Activated effector memory CD4-positive, alpha-beta T cell treated with anti-CD3 and anti-CD28 coated beads, Interleukin-2, amount 50 U/mL, for 16 hours (primary cell): ENCODE results near the gene CFAP91.
"Not testable (repeated sequence)": the region's sequence is repeated elsewhere in the genome, so short reads cannot be mapped to it uniquely, and the experiment has no call there.

Source experiments
- DNase-seq: peaks from one replicate; pipeline ENCODE4 v3.0.0-alpha.2; 2020

CFAP91 gene

DNA sequence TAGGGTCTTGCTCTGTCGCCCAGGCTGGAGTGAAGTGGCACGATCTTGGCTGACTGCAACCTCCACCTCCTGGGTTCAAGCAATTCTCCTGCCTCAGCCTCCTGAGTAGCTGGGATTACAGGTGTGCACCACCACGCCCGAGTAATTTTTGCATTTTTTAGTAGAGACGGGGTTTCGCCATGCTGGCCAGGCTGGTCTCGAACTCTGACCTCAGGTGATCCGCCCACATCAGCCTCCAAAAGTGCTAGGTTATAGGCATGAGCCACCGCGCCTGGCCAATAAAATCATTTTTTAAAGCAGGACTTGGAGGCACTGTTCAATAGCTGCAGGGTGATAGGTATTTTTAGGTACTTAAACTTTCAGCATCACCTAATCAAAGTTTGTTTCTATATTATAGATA, 24.6 kb upstream of the CFAP91 start:
- DNase-seq, result not testable (repeated sequence)

DNA sequence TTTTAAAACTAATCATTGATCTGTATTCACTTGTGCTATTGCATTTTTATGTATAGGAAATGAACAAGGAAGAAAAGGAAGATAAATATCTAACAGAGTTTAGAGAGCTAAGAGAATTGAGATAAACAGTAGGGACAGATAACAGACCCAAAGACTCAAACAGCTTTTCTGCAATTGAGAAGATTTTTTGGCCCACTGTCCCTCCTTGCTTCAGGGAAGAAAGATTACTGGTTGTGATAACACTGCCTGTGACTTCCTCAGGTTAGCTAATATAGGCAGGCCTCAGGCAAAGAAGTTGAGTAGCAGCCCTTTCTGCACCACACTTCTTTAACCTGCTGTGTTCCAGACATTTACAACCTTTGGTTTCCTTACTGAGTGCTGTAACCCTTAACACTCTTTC, 22.9 kb upstream of the CFAP91 start:
- DNase-seq, result no peak

GRCh38 chr3:119681279-119681678, 21.5 kb upstream of the CFAP91 start:
- no peak for DNase-seq

DNA sequence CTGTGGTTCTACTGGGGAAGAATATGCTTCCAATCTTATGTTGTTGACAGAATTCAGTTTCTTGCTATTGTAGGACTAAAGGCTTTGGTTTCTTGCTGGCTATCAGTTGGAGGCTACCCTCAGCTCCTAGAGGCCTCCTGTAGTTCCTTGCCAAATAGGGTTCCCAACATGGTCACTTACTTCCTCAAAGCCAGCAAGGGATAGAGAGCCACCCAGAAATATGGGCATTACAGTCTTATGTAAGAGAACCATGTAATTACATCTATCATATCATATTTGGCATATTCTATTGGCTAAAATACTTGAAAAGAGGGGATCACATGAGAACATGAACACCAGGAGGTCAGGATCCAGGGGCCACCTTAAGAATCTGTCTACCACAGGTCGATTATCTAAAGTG, 19.4 kb upstream of the CFAP91 start:
- no peak for DNase-seq

DNA sequence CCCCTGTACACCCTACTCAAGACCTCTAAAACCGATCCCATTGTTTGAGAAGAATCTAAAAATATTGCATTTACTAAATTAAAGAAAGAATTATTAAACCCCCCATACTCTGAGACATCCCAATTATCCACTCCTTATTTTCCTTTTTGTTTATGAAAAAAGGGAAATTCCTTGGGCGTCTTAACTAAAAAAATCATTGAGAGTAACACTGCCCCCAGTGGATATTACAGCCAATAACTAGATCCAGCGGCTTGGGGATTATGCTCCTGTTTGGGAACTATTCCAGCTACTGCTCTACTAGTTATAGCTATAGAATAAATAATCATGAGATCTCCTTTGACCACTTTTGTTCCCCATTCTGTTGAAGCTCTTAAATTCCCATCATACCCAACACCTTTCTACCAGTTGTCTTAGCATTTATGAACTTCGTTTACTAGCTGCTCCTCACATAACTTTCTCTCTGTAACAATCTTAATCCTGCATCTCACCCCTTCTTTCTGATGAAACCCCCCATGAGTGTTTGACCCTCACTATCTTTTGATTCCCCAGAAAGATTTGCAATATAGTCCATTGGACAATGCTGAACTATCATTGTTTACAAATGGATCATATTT, 12.7 kb upstream of the CFAP91 start:
- no peak for DNase-seq

DNA sequence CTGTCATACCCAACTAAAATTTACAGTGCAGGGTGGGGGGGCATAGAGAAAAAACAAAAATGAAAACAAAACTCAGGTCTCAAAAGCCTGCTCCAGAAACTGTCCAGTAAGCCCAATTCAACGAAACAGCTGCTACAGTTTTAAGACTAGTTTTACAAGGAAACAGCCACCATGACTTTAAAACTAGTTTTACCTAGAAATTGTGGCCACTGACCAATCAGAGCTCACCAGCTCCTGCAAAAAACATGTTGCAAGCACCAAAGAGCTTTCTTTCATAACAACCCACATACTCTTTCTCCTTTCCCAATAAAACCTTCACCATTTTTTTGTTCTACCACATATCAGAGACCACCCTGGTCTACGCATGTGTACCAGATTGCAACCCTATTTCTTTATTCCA, 7.3 kb upstream of the CFAP91 start:
- DNase-seq, result no peak

- no peak for DNase-seq
Measured at GRCh38 chr3:119697394-119697793, 5.4 kb upstream of the CFAP91 start.

- no peak for DNase-seq
Measured at GRCh38 chr3:119700269-119700919, 2.4 kb upstream of the CFAP91 start.

- DNase-seq, result no peak
Measured at GRCh38 chr3:119700920-119701734, 1.7 kb upstream of the CFAP91 start.

DNA sequence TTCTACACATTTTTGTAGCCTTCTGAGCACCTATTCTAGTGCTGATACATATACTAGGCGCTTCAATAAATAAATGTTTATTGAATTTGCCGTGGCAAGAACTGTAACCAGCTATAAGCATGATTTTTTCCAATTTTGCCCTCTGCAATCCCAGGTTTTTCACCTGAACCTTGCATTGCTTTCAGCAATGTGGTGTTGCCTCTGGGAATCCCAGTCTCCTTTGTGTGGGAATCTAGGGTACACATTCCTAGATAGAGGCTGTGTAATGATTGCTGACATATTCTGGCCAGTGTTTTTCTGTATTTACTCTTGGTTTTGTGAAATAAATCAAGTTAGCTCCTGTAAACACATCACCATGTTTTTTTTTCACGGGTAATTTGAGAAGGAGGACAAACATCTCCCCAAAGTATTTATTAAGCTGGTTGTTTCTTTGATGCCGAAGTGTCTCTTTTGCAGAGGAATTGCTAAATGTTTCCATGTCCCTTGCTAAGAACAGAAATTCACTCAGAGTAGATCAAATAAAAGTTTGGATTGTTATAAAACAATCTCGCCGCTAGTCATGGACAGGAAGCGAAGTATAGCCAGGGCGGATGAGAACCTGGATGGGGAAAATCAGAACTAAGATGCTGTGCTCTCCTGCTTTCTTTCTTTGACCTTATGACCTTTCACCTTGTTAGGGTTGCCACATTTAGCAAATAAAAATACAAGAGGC, 1.2 kb downstream of the CFAP91 start:
- no peak for DNase-seq

DNA sequence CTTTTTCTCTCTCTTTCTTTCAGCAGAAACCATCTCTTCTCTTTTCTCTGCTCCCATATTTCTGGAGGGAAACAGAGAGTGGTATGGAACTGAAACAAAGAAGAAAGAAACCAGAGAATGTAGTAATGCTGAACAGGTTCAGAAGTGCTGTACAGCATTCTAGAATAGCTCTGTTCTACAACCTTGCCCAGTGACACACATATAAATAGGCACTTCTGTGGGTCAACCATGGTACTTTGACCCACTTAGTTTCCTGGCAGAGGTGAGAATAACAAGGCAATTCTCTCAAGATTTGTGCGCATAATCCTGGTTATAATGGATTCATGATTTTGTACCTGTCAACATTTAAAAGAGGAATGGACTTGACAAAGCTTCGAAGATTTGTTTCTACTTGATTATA, 12.3 kb downstream of the CFAP91 start:
- DNase-seq, result no peak

- no peak for DNase-seq
Measured at GRCh38 chr3:119716998-119717397, 14.2 kb downstream of the CFAP91 start.

DNA sequence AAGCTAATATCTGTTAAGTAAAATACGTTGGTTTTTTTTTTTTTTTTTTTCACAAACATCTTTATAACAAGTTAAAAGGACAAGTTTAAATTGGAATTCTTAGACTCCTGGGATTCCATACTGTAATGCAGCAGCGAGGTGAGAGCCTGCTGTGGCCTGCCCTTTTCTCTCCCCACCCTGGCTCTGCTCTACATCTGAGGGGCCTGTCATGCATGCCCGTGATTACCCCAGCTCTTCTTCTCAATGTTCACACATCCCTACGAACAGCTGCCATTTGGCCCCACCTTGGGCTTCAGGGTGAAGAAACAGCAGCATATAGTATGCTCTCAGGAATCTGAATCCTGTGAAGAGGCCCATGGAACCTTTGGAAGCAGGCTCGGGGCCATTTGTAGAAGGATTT, 14.7 kb downstream of the CFAP91 start:
- no peak for DNase-seq

- DNase-seq, result no peak
Measured at GRCh38 chr3:119723022-119723421, 20.2 kb downstream of the CFAP91 start.

DNA sequence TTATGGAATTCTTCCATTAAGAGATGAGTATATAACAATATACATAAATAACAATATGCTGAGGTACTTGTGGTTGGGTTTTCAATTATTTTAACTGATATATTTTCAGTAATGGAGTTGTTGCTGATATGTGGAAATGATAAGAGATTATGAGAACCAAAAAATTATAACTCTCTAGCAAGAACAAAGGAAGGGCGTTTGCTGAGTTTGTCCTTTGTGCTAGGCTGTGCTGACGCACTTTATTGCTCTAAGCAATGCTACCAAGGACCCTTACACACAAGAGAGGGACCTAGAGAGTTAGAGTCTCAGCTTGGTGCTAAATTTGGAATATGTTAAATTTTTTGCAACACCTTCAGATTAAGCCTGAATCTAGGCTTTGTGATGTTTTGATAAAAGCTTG, 24.1 kb downstream of the CFAP91 start:
- no peak for DNase-seq

DNA sequence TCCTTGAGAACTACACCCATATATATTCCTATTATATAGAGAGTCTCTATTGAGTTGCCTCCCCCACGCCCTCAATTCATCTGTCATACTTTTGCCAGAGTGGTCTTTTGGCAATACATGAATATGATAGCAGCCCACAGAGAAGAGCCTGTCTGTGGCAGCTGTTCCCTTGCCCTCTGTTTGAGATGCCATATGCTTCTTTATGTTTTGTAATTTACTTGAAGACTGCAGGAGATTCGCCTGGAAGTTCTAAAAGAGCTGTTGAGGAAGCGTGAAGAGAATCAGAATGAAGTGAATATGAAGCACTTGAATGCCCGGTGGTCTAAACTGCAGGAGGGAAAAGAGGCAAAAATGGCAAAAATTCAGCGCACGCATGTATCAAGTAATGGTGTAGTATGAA, 27.2 kb downstream of the CFAP91 start:
- no peak for DNase-seq

- DNase-seq, result no peak
Measured at GRCh38 chr3:119731560-119732343, 28.9 kb downstream of the CFAP91 start.

DNA sequence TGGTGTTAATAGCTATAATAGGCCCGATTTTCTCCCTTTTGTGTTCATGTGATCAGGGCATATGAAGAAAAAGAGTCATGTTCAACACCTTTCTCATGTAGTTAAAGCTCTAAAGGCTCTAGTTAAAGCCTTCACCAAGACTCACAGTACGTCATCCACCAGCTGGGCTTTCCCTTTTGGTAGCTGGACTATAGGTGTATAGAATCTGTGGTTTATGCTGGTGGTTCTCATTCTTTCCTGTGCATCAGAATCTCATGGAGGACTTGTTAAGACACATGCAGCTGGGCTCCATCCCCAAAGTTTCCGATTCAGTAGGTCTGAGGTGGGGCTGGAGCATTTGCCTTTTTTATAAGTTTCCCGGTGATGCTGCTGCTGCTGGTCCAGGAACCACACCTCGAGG, 31.0 kb downstream of the CFAP91 start:
- DNase-seq, result no peak

DNA sequence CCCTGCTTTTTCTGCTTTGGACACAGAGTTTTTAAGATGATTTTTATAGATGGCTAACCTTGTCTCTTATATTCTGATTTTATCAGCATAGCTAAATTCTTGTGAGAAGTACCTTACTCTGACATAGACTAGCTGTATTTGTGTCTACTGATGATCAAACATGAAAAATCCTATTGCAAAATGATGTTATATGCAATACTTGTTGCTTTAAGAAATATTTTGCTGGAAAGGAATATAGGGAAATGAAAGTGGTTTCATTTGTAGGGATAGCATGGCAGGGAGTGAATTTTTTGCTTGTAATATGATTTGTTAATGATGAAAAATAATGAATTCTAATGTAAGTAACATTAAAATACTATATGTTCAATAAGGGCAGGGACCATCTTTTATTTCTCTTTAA, 35.9 kb downstream of the CFAP91 start:
- DNase-seq, result no peak

DNA sequence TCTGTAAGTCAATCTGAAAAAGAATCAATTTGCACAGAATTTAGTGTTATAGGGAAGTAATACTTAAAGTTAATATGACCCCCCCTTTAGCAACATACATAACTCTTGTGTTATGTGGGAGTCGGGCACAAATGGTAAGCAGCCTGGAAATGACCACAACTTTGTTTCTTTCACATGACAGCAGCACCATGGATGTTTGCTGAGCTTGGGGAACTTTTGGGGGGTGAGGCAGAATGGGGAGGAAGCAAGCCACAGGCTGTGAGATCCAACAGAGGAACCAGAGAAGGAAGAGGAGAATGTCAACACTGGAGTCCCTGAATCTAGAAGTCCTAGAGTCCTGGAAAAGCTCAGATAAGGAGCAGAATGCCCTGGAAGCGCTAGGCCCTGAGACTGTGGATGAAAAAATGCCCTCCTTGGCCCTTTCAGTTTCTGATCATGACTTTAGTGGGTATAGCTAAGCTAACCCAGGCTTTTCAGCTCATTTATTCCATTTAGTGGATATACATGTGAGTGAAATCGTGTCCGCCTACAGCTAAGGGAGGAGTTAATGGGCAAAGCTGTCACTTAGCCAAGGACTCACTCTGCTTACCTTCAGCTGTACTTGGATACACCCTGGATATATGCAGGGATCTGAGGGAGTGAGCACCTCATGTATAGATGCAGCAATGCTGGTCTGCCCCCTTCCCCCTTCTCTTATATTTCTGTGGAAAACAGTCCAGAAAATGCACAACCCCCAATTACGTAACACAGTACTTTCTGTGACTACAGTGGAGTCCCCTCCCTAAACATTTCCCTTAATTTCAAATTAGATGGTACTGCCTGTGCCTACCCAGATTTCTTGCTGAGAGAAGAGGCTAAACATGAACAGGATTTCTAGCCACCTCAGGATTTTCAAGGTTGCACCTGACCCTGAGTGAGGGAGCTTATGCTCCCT, 39.1 kb downstream of the CFAP91 start:
- no peak for DNase-seq

- DNase-seq, result no peak
Measured at GRCh38 chr3:119743921-119744320, 41.1 kb downstream of the CFAP91 start.

DNA sequence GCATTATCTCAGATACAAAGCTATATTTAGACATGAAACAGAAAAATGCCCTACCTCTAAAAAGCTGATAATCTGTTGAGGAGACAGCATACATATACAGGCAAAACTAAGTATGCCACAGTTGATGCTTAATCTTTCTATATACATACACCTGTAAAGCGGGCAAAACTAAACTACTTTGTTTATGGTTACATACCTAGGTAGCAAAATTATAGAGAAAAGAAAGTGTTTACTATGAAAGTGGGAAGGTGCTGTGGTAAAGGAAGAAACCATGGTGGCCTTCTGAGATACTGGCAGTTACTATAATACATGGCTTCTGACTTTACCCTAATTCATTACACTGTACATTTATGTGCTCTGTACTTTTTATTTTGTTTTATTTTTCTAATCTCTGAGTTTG, 43.1 kb downstream of the CFAP91 start:
- no peak for DNase-seq
